Measurements from ENCODE around the gene SEMA3F. TPM values are rescaled to one million over a fixed set of nuclear protein-coding genes. Genes with fewer than 3 reads are reported as not detected.

SEMA3F gene
- total RNA-seq, 1 donor = 3.5 TPM

DNA sequence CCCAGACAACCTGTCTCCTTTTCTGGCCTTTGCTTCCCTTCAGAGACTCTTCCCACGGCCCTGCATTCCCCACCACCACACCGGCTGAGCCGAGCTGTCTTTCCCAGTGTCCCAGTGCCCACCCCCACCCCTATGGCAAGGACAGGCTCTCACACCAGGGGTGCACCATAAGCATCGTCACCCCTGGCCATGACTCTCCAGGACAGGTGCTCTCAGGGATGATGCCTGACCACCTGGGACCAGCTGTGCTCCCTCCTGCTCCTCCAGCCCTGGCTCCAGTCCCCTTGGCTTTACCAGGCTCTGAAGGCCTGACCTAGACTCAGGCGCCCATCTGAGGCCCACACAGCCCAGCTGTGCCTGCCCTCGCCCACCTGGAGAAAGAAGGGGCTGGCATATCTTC, 17.6 kb upstream of the SEMA3F start:
- TF ChIP-seq, protein P1, sequence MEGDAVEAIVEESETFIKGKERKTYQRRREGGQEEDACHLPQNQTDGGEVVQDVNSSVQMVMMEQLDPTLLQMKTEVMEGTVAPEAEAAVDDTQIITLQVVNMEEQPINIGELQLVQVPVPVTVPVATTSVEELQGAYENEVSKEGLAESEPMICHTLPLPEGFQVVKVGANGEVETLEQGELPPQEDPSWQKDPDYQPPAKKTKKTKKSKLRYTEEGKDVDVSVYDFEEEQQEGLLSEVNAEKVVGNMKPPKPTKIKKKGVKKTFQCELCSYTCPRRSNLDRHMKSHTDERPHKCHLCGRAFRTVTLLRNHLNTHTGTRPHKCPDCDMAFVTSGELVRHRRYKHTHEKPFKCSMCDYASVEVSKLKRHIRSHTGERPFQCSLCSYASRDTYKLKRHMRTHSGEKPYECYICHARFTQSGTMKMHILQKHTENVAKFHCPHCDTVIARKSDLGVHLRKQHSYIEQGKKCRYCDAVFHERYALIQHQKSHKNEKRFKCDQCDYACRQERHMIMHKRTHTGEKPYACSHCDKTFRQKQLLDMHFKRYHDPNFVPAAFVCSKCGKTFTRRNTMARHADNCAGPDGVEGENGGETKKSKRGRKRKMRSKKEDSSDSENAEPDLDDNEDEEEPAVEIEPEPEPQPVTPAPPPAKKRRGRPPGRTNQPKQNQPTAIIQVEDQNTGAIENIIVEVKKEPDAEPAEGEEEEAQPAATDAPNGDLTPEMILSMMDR (IDR thresholded peaks at IDR 0.05; ENCODE audit: insufficient read depth, low read length) = no peak
- DNase-seq (ENCODE audit: low read depth) = no peak
- no peak overlapping the region for H3K4me3 ChIP-seq (ENCODE audit: low read depth, low read length)

DNA sequence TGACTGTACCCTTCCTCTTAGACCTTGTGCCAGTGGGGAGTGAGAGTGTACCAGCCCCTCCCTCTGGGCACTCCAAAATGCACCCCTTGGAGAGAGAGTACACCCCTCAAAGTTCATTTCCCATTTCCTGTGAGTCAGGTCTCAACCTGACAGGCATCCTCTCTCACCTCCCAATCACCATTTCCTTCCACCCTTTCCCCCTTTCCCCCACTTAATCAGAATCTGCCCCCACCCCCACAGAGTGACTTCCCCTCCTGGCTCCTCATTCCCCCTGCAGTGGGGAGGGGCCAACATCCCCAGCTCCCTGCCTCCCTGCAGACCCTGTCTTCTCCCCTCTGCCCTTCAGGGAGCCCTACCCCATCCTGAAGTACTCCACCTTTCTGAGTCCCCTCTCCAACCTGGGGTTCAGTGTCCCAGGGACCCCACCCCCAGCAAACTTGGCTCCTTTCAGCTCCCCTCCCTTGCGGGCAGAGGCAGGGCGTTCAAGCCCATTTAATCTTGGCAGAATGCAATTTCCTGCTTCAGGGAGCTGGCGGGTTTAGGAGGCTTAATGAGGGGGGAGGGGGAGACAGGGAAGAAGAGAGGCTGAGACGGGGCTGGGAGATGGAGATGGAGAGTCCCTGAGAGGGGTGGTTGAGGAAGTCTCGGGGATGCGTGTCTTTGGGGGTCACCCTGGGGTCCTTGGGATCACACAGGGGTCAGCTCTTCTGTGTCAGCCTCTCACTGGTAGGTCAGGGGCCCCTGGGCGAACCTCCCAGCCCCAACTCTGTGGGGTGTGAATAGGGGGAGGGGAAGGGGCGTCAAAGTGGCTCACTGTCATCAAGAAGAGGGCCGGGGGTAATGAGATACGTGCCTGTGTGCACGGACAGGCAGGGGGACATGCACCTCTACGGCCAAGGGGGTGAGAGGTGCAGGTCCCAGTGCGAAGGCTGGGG, 16.6 kb upstream of the SEMA3F start:
- peak; percentile 31 for DNase-seq (ENCODE audit: low read depth)
- H3K4me3 ChIP-seq (ENCODE audit: low read depth, low read length) = no peak overlapping the region
- TF ChIP-seq, protein P1 (IDR thresholded peaks at IDR 0.05; ENCODE audit: insufficient read depth, low read length) = no peak

GRCh38 chr3:50139308-50139707, 15.8 kb upstream of the SEMA3F start:
- TF ChIP-seq, protein P1 (IDR thresholded peaks at IDR 0.05; ENCODE audit: insufficient read depth, low read length) = no peak
- no peak overlapping the region for H3K4me3 ChIP-seq (ENCODE audit: low read depth, low read length)
- DNase-seq (ENCODE audit: low read depth) = no peak

DNA sequence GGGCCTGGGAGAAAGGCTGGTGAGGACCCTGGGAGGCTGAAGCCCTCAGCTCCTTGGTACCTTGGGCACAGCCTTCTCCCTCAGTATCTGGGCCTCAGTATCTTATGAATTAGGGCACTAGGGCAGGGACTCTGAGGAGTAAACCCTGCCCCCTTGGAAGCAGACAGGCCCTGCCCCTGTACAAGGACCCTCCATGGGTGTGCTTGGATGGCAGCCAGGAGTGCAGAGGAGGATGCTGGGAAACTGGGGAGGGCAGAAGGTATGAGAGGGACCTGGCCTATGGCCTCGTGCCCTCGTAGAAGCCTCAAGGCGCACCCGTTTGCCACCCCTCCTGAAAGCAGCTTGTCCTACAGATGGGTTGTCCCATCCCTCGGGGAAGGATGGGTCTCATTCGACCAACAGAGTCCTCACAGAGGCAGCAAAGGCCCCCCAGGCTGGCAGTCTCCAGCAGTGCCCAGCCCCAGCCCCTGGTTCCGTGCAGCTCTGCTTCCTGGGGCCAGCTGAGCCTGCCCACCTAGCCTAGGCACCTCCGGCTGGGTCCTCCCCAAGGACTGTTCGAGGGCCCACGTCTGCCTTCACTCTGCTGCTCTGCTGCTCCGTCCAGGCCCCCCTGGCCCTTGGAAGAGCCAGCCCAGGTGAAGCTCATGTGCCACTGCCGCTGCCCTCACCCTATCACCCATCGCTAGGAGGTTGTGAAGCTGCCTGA, 15.3 kb upstream of the SEMA3F start:
- H3K4me3 ChIP-seq (ENCODE audit: low read depth, low read length) = no peak overlapping the region
- TF ChIP-seq, protein P1 (IDR thresholded peaks at IDR 0.05; ENCODE audit: insufficient read depth, low read length) = no peak
- no peak for DNase-seq (ENCODE audit: low read depth)

DNA sequence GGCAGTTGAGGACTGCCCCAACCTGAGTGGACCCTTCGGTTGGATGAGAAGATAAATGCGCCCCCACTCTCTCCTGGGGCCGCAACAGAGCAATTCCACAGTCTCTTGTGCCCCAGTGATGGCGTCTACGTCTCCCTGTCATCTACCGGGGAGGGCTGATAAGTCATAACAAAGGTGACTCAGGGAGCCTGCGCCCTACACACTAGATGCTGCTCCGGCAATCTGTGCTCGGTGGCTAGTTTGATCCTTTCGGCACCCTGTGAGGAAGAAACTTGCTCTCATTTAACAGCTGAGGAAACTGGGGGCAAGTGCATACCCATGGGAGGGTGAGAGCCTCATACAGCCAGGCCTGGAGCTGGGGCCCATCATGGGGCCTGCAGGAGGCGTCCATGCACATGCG, 14.1 kb upstream of the SEMA3F start:
- no peak for DNase-seq (ENCODE audit: low read depth)
- H3K4me3 ChIP-seq (ENCODE audit: low read depth, low read length) = no peak overlapping the region
- TF ChIP-seq, protein P1 (IDR thresholded peaks at IDR 0.05; ENCODE audit: insufficient read depth, low read length) = no peak

DNA sequence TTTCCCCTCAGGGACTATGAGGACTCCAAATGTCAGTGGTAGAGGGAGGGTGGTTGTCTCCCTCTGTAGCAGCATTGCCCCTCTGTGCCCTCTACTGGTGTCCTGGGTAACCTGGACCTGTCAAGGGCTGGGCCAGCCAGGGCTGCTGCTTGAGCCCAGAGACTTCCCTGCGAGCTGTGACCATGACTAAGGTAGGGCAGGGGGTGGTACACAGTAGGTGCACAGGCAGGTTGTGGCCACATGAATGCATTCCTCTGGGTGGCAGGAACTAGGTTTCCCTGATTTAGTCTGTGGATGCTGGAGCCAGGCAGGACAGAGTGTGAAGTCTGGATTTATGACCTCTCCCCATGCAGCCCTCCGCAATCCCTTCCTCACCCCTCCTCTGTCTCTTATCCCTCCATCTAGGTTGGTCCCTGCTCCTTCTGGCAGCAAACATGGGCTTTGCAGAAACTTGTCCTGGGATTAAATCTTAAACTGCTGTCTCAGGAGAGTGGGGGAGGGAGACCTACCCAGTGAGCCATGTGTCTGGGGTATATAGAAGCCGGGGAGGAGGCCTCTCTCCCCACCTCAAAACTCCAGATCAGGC, 8.7 kb upstream of the SEMA3F start:
- DNase-seq (ENCODE audit: low read depth) = no peak
- H3K4me3 ChIP-seq (ENCODE audit: low read depth, low read length) = no peak overlapping the region
- TF ChIP-seq, protein P1 (IDR thresholded peaks at IDR 0.05; ENCODE audit: insufficient read depth, low read length) = no peak
